Fibroblast of lung (primary cell): ENCODE data around the gene SORBS1.

ENCODE experiments used
- CTCF ChIP-seq, 2 donors: IDR thresholded peaks in 1 of 2; conservative IDR thresholded peaks in 1 of 2; 1 replicate in 1 of 2; 2 replicates in 1 of 2; pipeline ENCODE4 v1.5.1; 2011 to 2012; ENCODE audit warnings: low read length in 2 of 2, control low read depth in 1 of 2, inconsistent platforms in 1 of 2, low read depth in 1 of 2, mild to moderate bottlenecking in 1 of 2
- EZH2 ChIP-seq: IDR thresholded peaks from 2 replicates; pipeline ENCODE4 v1.5.1; 2012; ENCODE audit warnings: low read length, control low read depth, mild to moderate bottlenecking; ENCODE audit errors: missing control alignments

DNA sequence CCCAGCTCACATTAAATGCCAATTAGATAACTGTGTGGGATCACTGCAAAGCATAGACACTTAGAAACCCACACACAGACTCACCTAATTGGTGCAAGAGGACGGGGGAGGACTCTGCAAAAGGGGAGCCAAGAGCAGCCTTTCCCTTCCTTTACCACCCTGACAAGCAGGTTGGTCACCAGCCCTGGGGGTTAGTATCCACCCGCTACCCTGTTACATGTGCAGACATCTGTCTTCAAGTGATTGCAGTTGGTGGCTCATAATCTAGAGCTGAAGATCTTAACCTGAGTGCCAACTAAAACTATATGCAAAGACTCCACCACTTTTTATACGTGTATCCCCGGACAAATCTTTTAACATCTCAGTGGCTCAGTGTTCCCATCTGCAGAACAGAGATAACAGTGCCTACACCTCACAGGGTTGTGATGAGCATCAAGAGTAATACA lies 56.9 kb downstream of the SORBS1 start:
- no peak for TF ChIP-seq CTCF (conservative IDR thresholded peaks at IDR 0.05 in 1 of 2, IDR thresholded peaks at IDR 0.05 in 1 of 2; ENCODE audit: low read depth in 1 of 2, low read length in 2 of 2)
- no peak for TF ChIP-seq EZH2
